ENCODE measurements around the gene CTNND2. TPM values are rescaled to one million over a fixed set of nuclear protein-coding genes. Genes with fewer than 3 reads are reported as not detected.

Gene CTNND2
- total RNA-seq, 2 experiments from 2014 or later, result 0.20 TPM; not detected in 1

- H3K36me3 Mint-ChIP-seq (ENCODE audit: low read depth), result no peaks in the 10 kb centered on the region
- CTCF ChIA-PET, result no interaction called here
- no peaks in the 10 kb centered on the region for H3K36me3 ChIP-seq (ENCODE audit: insufficient read depth, low read length)
- H3K27me3 Mint-ChIP-seq, result peaks cover 45% of the 10 kb centered on the region
- no peak for ATAC-seq (ENCODE audit: poor library complexity)
- peaks cover 3% of the 10 kb centered on the region for H3K9me3 Mint-ChIP-seq
- no peaks in the 10 kb centered on the region for H3K4me1 Mint-ChIP-seq (ENCODE audit: low read depth)
- no peaks in the 10 kb centered on the region for H3K9me3 ChIP-seq (ENCODE audit: control insufficient read depth in 1 of 2, insufficient read depth in 1 of 2, low read length in 2 of 2)
- no peak overlapping the region for H3K4me3 ChIP-seq (ENCODE audit: low read length)
- no peaks in the 10 kb centered on the region for H3K4me1 ChIP-seq (ENCODE audit: insufficient read depth, low read length)
- H3K27me3 ChIP-seq (ENCODE audit: control insufficient read depth in 1 of 2, insufficient read depth in 2 of 2, low read length in 2 of 2), result peaks cover 2 to 4% of the 10 kb centered on the region in 2 experiments
- DNase-seq, result no peak
- H3K4me3 Mint-ChIP-seq, result no peak overlapping the region
- no peak for TF ChIP-seq CTCF (IDR thresholded peaks at IDR 0.05)
- POLR2A ChIA-PET, result no interaction called here
- intact Hi-C loops (cut with DNase I, micrococcal nuclease), result no loop called here
- H3K27ac Mint-ChIP-seq, result no peak overlapping the region
- H3K27ac ChIP-seq (ENCODE audit: low read depth in 1 of 2, low read length in 2 of 2), result no peak overlapping the region
Observed at GRCh38 chr5:11377896-11378295, 526.4 kb downstream of the CTNND2 start.

- ATAC-seq (ENCODE audit: poor library complexity), result no peak
- Mint-ChIP-seq H3K9me3 (no peaks in the 10 kb centered on the region), H3K36me3 (ENCODE audit: low read depth) (no peaks in the 10 kb centered on the region), H3K4me3 (no peak overlapping the region), H3K27ac (no peak overlapping the region), H3K4me1 (ENCODE audit: low read depth) (no peaks in the 10 kb centered on the region), H3K27me3 (peaks cover 9% of the 10 kb centered on the region)
- H3K27ac ChIP-seq (ENCODE audit: low read depth in 1 of 2, low read length in 2 of 2), result no peak overlapping the region
- ChIA-PET CTCF (no interaction called here), POLR2A (no interaction called here)
- H3K9me3 ChIP-seq (ENCODE audit: control insufficient read depth in 1 of 2, insufficient read depth in 1 of 2, low read length in 2 of 2), result no peaks in the 10 kb centered on the region
- H3K27me3 ChIP-seq (ENCODE audit: control insufficient read depth in 1 of 2, insufficient read depth in 2 of 2, low read length in 2 of 2), result no peaks in the 10 kb centered on the region
- no peak overlapping the region for H3K4me3 ChIP-seq (ENCODE audit: low read length)
- DNase-seq, result no peak
- intact Hi-C loops (cut with DNase I, micrococcal nuclease), result no loop called here
- TF ChIP-seq CTCF (IDR thresholded peaks at IDR 0.05), result no peak
- H3K36me3 ChIP-seq (ENCODE audit: insufficient read depth, low read length), result no peaks in the 10 kb centered on the region
- no peaks in the 10 kb centered on the region for H3K4me1 ChIP-seq (ENCODE audit: insufficient read depth, low read length)
Observed at GRCh38 chr5:11372191-11372590, 532.1 kb downstream of the CTNND2 start.

GRCh38 chr5:11371021-11371420 lies 533.2 kb downstream of the CTNND2 start:
- TF ChIP-seq CTCF (IDR thresholded peaks at IDR 0.05), result no peak
- H3K36me3 ChIP-seq (ENCODE audit: insufficient read depth, low read length), result no peaks in the 10 kb centered on the region
- Mint-ChIP-seq H3K4me3 (no peak overlapping the region), H3K36me3 (ENCODE audit: low read depth) (no peaks in the 10 kb centered on the region), H3K9me3 (no peaks in the 10 kb centered on the region), H3K27me3 (peaks cover 9% of the 10 kb centered on the region), H3K27ac (no peak overlapping the region), H3K4me1 (ENCODE audit: low read depth) (no peaks in the 10 kb centered on the region)
- POLR2A ChIA-PET, result no interaction called here
- no peak overlapping the region for H3K27ac ChIP-seq (ENCODE audit: low read depth in 1 of 2, low read length in 2 of 2)
- no peak overlapping the region for H3K4me3 ChIP-seq (ENCODE audit: low read length)
- intact Hi-C loops (cut with DNase I, micrococcal nuclease), result no loop called here
- H3K27me3 ChIP-seq (ENCODE audit: control insufficient read depth in 1 of 2, insufficient read depth in 2 of 2, low read length in 2 of 2), result no peaks in the 10 kb centered on the region
- CTCF ChIA-PET, result no interaction called here
- no peak for ATAC-seq (ENCODE audit: poor library complexity)
- no peaks in the 10 kb centered on the region for H3K4me1 ChIP-seq (ENCODE audit: insufficient read depth, low read length)
- DNase-seq, result no peak
- H3K9me3 ChIP-seq (ENCODE audit: control insufficient read depth in 1 of 2, insufficient read depth in 1 of 2, low read length in 2 of 2), result no peaks in the 10 kb centered on the region

Data from CD4-positive, alpha-beta T cell (primary cell).